Body of pancreas (tissue), 4 donors: ENCODE results near the gene OR52I2.
A peak's percentile ranks its signal among the peaks of the same experiment; 100 is the strongest.

Experiments used
- POLR2A ChIP-seq, 3 donors: fragments of 450-650 bp; IDR thresholded peaks; one replicate each; pipeline ENCODE4 v1.6.1; 2016; ENCODE audit warnings: antibody characterized with exemption in 3 of 3, mild to moderate bottlenecking in 2 of 3
- TF ChIP-seq, protein P1 (sequence below), 7 experiments: fragments of 450-650 bp in 4 of 7; fragments of 200-600 bp in 3 of 7; sonication (generic) in 3 of 7; IDR thresholded peaks; one replicate each; pipeline ENCODE4 v1.5.1; 2016 to 2019; ENCODE audit warnings: antibody characterized with exemption in 7 of 7

DNA sequence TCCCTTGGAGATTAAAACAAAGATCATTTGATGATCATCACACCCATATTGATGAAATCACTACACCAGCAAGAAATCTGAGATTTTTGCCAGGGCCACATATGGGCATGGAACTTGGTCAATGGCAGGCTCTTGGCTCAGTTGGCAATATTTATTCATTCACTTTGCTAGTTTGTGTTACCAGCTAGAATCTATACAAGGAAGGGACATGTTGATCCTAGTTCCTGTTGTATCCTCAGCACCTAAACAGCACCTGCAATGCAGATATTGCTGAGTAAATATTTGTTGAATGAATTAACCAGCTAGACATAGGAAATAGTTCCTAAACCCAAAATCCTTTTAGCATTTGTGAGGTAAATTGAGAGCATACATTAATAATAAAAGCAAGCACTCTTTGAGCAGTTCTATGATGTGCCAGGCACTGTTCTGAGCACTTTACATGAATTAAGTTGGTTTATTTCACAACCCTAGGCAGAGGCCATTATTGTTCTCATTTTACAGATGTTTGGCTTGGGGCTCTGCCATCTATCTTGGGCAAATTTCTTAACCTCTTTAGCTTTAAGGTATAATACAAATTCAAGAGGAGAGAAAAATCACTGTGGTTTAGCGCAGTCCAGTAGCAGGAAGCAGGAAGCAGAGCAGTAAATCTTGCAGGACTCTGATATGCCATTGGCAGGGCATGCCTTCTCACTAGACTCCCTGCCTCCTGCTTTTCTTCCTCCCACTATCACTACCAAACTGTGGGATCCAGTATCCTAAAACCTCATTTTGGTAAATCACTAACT is 24.9 kb downstream of the OR52I2 start:
- TF ChIP-seq, protein P1, sequence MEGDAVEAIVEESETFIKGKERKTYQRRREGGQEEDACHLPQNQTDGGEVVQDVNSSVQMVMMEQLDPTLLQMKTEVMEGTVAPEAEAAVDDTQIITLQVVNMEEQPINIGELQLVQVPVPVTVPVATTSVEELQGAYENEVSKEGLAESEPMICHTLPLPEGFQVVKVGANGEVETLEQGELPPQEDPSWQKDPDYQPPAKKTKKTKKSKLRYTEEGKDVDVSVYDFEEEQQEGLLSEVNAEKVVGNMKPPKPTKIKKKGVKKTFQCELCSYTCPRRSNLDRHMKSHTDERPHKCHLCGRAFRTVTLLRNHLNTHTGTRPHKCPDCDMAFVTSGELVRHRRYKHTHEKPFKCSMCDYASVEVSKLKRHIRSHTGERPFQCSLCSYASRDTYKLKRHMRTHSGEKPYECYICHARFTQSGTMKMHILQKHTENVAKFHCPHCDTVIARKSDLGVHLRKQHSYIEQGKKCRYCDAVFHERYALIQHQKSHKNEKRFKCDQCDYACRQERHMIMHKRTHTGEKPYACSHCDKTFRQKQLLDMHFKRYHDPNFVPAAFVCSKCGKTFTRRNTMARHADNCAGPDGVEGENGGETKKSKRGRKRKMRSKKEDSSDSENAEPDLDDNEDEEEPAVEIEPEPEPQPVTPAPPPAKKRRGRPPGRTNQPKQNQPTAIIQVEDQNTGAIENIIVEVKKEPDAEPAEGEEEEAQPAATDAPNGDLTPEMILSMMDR (IDR thresholded peaks at IDR 0.05) = peak in 1 of 7 experiments; percentile 3
- no peak for TF ChIP-seq POLR2A (IDR thresholded peaks at IDR 0.05)
